Ammon's horn (tissue), 1 donor: ENCODE measurements around the gene FRK.
A peak's percentile ranks its signal among the peaks of the same experiment; 100 is the strongest.
"Not testable (repeated sequence)": the region's sequence is repeated elsewhere in the genome, so short reads cannot be mapped to it uniquely, and the experiment has no call there.

ENCODE experiments used
- DNase-seq: peaks from one replicate; pipeline ENCODE4 v3.0.0-alpha.2; 2016; ENCODE audit warnings: low spot score

FRK gene

GRCh38 chr6:116060572-116061283, at the start of gene FRK:
Gene FRK (minus strand): TSS chr6:116060891. CDS start chr6:116060311, 580 bp downstream.
- no peak for DNase-seq

DNA sequence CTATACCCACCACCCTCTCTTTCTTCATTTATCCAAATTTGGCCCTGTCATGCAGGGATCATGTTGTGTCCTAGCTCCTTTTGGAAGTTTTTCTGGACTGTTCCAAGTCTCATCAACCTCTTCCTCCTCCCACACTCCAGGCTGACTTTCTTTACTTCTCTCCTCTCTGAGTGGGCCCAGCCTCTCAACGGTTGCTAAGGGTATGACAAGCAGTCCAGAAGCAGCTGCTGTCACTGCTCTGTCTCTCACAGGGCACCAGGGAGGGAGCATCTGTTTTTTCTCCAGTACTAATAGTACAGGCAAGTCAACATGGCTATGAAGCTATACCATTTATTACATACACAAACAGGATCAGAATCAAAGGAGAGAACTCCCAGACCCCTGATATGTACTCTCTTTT, 48.1 kb upstream of the FRK start:
- DNase-seq = peak; percentile 14

GRCh38 chr6:116106146-116106545, 45.5 kb upstream of the FRK start:
- DNase-seq = no peak

GRCh38 chr6:116105247-116105646, 44.6 kb upstream of the FRK start:
- DNase-seq = no peak

DNA sequence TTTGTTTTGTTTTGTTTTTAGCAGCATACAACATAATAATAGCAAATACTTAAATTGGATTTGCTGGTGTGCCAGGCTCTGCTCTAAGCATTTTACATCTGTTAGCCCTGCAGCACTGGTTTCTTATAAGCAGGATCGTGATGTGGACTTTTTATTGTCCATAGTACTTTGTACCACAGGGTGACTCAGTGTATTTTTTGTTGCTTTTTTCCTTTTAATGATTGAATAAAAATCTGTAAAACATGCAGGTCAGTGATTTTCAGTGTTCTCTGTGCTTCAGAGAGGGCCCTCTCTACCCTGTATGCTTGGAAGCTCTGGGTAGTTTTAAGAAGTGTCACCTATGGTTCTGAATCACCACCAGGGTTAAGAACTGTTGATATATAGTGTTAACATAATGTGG, 43.9 kb upstream of the FRK start:
- no peak for DNase-seq

DNA sequence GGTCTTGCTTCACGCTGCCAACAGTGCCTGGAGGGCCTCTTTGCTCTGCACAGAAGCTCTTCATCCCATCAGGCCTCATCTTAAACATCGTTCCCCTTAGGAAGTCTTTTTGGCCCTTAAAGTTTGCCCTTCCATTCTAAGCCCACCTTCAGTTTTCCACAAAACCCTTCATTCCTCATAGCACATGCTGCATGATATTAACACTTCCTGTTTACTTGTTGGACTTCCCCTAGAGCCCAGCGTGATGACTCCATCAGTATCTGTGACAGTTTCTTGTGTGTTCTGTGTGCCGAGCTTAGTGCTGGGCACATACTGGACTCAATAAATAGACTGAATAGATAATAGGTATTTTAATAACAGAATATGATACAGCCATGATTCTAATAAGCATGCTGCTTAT, 42.2 kb upstream of the FRK start:
- DNase-seq = no peak

DNA sequence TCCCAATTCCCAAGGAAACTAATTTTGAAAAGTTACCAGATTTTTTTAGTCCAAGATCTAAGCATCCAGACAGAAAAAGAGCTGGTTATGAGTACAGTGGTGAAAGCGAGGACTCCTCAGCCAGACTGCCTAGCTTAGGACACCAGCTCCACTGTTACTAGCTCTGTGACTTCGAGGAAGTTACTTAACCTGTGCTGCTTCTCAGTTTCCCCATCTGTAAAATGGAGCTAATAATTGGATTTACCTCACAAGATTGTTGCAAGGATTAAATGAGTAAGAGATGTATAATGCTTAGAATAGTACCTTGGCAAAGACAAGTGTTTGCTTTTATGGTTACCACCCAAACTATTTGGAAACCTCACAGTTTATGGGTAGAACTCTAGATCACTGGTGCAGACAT, 41.1 kb upstream of the FRK start:
- DNase-seq = no peak

DNA sequence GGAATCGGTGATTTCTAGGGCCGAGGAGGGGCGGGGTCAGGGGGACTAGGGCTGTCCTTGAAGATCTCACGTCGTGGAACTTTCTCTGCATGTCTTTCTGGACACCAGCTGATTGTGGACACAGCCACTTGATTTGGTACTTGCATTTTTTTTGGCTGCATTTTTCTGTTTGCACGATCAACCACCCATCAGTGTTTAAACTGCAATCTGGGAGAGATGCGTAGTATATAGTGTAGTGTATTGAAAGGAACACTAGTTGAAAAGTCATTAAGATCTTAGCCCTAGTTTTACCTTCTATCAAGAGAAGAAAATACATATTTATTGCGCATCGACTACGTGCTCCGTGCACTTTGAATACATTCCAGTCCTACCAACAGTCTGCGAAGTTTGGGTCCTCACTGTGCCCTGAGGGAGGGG, 40.6 kb upstream of the FRK start:
- DNase-seq = peak; percentile 11

DNA sequence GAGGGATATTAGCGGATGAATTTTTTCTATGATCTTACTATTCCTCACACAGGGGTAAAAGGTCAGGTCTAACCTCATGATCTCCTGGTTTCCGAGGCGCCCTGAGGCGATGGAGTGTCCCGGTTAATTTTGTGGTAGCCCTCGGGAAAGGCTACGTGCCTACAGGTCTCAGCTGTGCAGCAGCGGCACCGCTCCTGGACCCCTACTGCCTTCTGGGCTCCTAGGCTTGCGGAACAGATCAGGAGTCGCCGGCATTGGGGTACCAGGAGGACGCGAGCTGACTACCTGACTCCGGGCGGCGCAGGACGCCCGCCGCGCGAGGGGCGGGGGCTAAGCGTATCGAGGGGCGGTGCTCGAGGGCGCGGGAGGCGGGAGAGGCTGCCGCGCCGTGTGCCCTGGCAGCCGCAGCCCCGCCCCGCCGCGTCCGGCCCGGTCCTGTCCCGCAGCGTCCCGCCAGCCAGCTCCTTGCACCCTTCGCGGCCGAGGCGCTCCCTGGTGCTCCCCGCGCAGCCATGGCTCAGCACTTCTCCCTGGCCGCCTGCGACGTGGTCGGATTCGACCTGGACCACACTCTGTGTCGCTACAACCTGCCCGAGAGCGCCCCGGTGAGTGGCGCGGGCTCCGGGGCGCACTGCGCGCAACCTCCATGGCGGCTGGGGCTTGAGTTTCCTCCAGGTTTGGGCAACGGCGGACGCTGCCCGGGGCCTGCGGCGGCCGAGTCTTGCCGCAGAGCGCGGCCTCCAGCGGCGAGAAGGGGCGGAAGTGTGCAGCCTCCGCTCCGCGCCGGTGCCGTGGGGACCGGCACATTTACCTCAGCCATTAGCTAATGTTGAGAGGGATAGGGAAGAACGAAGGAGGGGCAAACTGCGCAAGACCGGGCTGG, 40.0 kb upstream of the FRK start, which contains the start of gene NT5DC1:
TSS of gene NT5DC1 (plus strand) at position 435 of the 883 bp plus-strand sequence. CDS start at position 513, 78 bp downstream.
- peak; percentile 93 for DNase-seq

- DNase-seq = no peak
Measured at GRCh38 chr6:116099036-116099435, 38.3 kb upstream of the FRK start.

DNA sequence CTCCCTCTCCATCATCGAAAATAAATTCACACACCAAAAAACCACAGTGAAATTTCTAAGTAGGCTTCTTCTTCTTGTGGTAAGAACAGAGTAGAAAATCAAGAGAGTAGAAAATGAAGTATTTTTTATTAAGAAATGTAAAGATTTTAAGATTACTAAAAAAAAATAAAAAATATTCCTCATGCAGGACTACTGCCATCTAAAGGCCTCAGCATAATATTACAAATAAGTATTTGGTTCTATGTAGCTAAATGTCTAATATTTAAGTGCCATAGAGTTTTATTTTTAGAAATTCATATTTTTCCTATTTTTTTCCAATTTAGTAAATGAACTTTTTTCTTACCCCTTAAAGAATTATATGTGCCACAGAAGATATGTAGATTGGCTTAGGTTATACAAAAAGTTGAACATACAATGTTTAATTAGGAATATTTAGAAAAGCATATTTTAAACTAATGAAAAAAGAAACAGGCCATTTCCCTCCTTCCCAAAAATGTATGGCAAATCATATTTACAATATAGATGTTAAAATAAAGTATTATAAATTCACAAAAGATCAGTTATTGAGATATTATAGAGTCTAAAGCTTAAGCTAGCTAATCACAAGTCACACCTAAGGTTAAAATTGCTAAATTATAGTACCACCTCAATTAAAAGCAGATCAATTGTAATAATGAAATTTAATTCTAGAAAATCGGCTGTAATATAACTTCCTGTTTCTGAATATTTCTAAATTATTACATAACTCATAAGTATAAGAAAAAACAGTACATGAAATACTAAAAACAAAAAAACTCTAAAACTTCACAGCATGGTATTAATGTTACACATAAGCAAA, 36.5 kb upstream of the FRK start:
- no peak for DNase-seq

DNA sequence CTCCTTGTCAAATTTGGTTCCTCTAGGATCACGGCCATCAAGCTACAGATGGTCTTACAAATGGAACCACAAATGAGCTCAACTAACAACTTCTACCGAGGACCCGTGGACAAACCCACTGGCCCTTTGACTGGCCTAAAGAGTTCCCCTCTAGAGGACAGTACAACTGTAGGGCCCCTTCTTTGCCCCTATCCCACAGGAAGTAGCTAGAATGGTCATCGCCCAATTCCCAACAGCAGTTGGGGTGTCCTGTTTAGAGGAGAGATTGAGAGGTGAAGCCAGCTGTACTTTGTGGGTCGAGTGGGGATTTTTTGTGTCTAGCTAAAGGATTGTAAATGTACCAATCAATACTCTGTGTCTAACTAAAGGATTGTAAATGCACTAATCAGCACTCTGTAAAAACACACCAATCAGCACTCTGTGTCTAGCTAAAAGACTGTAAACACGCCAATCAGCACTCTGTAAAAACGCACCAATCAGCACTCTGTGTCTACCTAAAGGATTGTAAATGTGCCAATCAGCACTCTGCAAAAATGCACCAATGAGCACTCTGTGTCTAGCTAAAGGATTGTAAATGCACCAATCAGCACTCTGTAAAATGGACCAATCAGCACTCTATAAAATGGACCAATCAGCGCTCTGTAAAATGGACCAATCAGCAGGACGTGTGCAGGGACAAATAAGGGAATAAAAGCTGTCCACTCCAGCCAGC, 35.5 kb upstream of the FRK start:
- not testable (repeated sequence) for DNase-seq

DNA sequence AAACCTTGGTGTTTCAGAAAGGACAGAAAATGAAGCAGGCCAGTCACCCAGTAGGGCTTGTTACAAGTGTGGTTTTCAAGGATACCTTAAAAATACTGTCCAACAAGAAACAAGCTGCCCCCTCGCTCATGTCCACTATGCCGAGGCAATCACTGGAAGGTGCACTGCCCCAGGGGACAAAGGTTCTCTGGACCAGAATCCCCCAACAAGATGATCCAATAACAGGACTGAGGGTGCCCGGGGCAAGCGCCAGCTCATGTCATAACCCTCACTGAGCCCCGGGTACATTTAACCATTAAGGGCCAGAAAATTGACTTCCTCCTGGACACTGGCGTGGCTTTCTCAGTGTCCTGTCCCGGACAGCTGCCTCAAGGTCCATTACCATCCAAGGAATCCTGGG, 33.4 kb upstream of the FRK start:
- no peak for DNase-seq

DNA sequence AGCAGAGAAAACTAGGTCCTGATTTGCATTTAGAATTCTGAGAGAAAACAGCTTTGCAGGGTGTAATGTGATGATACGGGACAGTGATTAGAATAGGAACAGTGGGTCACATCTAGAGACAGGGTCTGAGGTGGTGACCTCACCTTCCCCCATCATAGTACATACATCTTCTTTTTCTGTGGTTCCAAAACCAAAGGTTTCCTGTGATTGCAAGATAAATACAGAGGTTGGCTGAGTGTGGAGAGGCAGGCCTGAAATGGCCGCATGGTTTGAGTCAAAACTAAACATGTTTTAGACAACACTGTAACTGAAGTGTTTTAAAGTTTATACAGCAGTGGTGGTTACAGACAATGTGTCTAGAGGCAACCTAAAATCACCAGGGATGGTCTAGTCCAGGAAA, 29.6 kb upstream of the FRK start:
- DNase-seq = no peak

GRCh38 chr6:116088946-116089345, 28.3 kb upstream of the FRK start:
- no peak for DNase-seq

DNA sequence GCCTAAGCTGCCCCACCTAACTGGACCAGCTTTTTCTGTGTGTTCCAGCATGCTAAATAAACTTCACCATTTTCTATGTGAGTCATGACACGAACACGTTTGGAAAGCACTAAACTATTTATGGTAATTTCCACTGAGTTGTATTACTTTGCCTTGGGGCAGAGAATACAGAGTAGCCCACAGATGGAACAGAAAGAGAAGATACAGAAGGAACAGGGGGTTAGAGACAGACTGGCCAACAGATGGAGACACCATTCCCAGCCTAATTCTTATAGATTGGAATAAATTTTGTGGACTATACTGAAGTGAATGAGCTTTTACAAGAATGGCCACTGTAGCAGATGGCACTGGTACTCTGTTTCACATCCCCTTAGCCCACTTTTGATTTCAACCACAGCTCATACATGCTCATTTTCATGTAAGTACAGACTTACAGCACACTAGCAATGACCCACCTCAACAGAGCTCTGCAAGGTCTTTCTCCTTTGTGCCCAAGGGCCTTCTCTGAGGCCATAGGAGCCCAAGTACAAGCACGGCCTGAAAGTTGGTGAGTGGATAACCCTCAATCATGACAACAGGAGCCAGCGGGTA, 26.8 kb upstream of the FRK start:
- no peak for DNase-seq

DNA sequence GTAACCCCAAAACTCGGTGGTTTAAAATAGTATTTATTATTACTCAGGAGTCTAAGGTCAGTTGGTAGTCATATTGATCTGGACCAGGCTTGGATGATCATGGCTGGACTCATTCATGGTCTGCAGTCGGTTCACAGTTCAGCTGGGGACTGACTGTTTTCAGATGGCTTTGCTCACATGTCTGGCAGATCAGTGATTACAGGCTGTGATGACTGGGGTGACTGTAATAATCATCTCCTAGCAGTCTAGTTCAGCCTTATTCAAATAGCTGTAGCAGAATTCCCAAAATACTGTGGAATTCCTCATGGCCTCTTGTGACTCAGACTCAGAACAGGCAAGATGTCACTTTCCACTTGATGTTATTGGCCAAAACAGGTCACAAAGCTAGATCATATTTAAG, 23.6 kb upstream of the FRK start:
- no peak for DNase-seq

GRCh38 chr6:116083052-116083451, 22.4 kb upstream of the FRK start:
- no peak for DNase-seq

DNA sequence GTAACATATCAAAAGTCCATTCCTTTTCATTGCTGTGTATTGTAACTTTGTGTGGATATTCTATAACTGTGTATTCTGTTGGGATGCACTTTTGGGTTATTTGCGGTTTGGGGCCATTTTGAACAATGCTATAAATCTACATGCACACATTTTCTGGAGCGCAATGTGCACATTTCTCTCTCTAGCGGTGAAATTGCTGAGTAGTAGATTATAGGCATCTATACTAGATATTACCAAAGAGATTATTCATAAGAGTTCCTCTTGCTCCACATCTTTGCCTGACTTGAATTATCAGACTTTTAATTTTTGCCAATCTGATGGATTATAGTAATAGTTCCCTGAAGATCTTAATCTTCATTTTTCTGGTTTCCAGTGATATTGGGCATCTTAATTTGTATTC, 18.3 kb upstream of the FRK start:
- DNase-seq = no peak

DNA sequence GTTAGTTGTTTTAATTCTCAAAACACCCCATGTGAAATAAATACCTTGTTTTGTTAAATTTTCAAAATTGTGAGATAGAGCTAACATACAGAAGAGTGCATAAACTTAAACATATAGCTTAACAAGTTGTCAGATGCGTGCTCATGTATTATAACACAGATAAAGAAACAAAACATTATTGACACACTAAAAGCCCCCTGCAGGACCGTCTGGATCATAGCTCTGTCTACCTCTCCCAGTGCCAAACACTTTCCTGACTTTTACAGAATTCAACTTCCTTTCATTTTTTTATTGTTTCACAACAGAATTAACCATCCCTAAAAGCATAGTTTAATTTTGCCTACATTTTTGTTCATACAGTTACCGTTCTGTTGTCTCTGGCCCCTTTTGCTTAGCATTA, 17.8 kb upstream of the FRK start:
- DNase-seq = no peak

GRCh38 chr6:116074732-116075390, 14.2 kb upstream of the FRK start:
- DNase-seq = no peak
